Measurements from ENCODE around the gene KIF16B.
"Not testable (repeated sequence)": the region's sequence is repeated elsewhere in the genome, so short reads cannot be mapped to it uniquely, and the experiment has no call there.

The KIF16B gene

GRCh38 chr20:16608277-16608650 is 35.0 kb upstream of the KIF16B start:
- Histone ChIP-seq H3K36me3 (replicated peaks) (no peaks in the 10 kb centered on the region), H3K4me1 (no peaks in the 10 kb centered on the region), H3K27me3 (ENCODE audit: low read depth) (no peaks in the 10 kb centered on the region), H3K9me3 (no peaks in the 10 kb centered on the region), H3K4me3 (no peak overlapping the region)
- in situ Hi-C loops (cut with MboI; ENCODE audit: low sequenced_read_pairs), result no loop called here
- no peak for DNase-seq (ENCODE audit: low spot score in 2 of 2)

DNA sequence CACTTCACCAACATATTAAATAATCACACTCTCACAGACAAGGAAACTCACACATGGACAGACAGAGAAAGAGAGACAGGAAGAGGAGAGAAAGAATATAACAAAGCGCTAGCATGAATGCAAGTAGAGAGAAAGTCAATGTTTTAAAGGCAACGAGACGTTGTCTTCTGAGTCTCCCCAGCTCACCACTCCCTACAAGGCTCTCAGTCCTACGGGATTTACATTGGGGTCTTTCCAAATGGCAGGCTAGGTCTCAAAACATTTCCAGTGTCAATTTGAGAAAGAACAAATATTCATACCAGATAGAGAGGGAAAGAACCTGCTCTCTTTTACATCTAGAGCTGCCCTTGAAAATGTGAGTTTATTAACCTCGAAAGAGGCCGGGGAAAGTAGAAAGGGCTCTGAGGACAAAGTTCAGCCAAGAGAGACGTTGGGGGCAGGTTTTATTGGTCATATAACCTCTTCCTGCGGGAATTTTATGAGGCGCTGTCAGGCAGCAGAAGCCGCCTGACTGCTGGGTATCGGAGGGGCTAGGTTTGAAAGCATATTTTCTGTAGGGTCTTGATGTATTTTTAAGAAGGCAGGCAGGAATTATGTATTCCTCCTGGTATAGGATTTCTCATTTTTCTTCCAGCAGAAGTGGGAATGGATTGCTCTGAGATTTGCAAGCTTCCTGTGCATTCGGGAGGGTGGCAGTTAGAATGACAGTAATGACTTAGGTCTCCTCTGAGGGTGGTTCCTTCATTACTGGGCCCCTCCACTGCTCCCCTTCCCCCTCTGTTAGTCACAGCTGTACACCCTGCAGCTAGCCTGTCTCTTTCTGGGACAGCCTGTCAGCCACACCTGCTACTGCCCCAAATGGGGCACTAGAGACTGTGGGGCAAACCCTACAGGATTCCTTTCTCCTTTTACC is 34.4 kb upstream of the KIF16B start:
- Histone ChIP-seq H3K36me3 (replicated peaks) (no peaks in the 10 kb centered on the region), H3K4me1 (no peaks in the 10 kb centered on the region), H3K9me3 (no peaks in the 10 kb centered on the region), H3K27me3 (ENCODE audit: low read depth) (no peaks in the 10 kb centered on the region), H3K4me3 (no peak overlapping the region)
- in situ Hi-C loops (cut with MboI; ENCODE audit: low sequenced_read_pairs), result no loop called here
- DNase-seq (ENCODE audit: low spot score in 2 of 2), result no peak

DNA sequence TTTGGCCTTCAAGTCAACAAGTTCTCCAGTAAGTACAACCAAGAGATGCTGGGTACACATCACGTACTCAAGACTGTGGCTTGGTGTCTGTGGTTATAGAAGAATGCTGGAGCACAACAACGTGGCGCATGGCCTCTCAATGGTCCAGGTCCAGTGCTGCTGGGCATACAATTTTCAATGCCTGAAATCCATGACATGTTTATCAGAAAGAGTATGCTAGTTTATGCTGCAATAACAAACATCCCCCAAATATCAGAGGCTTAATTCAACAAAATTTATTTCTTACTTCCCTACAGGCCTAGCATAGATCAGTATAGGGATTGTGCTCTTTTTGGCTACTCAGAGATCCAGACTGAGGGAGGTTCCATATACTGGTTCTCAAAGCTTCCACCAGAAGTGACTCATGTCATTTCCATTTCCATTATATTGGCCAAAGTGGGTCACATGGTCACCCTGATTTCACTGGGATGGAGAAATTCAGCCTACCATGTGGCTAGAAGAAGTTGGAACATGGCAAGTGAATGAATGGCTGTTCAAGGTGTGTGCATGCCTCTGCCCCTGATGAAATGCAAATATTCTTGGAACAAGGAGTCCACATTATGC is 33.3 kb upstream of the KIF16B start:
- Histone ChIP-seq H3K4me1 (no peaks in the 10 kb centered on the region), H3K4me3 (no peak overlapping the region), H3K36me3 (replicated peaks) (no peaks in the 10 kb centered on the region), H3K9me3 (no peaks in the 10 kb centered on the region), H3K27me3 (ENCODE audit: low read depth) (no peaks in the 10 kb centered on the region; the same call in 1 of the 2 replicates)
- in situ Hi-C loops (cut with MboI; ENCODE audit: low sequenced_read_pairs), result no loop called here
- DNase-seq (ENCODE audit: low spot score in 2 of 2), result no peak

GRCh38 chr20:16601047-16601446 is 27.8 kb upstream of the KIF16B start:
- no peak for DNase-seq (ENCODE audit: low spot score in 2 of 2)
- Histone ChIP-seq H3K9me3 (no peaks in the 10 kb centered on the region), H3K36me3 (replicated peaks) (no peaks in the 10 kb centered on the region), H3K27me3 (ENCODE audit: low read depth) (no peaks in the 10 kb centered on the region; the same call in 1 of the 2 replicates), H3K4me3 (no peak overlapping the region), H3K4me1 (no peaks in the 10 kb centered on the region)
- in situ Hi-C loops (cut with MboI; ENCODE audit: low sequenced_read_pairs), result no loop called here

- no peak for DNase-seq (ENCODE audit: low spot score in 2 of 2)
- H3K4me3 ChIP-seq, result no peak overlapping the region
- no peaks in the 10 kb centered on the region for H3K4me1 ChIP-seq
- peaks cover 3% of the 10 kb centered on the region for H3K27me3 ChIP-seq (ENCODE audit: low read depth)
- in situ Hi-C loops (cut with MboI; ENCODE audit: low sequenced_read_pairs), result no loop called here
- H3K36me3 ChIP-seq (replicated peaks), result no peaks in the 10 kb centered on the region
- H3K9me3 ChIP-seq, result no peaks in the 10 kb centered on the region
Observed at GRCh38 chr20:16599257-16599656, 26.0 kb upstream of the KIF16B start.

- H3K36me3 ChIP-seq (replicated peaks), result no peaks in the 10 kb centered on the region
- H3K4me1 ChIP-seq, result no peaks in the 10 kb centered on the region
- peaks cover 6% of the 10 kb centered on the region for H3K27me3 ChIP-seq (ENCODE audit: low read depth)
- H3K4me3 ChIP-seq, result no peak overlapping the region
- in situ Hi-C loops (cut with MboI; ENCODE audit: low sequenced_read_pairs), result no loop called here
- H3K9me3 ChIP-seq, result no peaks in the 10 kb centered on the region
- DNase-seq (ENCODE audit: low spot score in 2 of 2), result no peak
Observed at GRCh38 chr20:16596991-16597390, 23.7 kb upstream of the KIF16B start.

GRCh38 chr20:16596404-16596803 is 23.2 kb upstream of the KIF16B start:
- DNase-seq (ENCODE audit: low spot score in 2 of 2); H3K9me3 ChIP-seq; H3K36me3 ChIP-seq (replicated peaks); H3K27me3 ChIP-seq (ENCODE audit: low read depth); in situ Hi-C loops (cut with MboI; ENCODE audit: low sequenced_read_pairs); H3K4me1 ChIP-seq; H3K4me3 ChIP-seq: not testable (repeated sequence)

- in situ Hi-C loops (cut with MboI; ENCODE audit: low sequenced_read_pairs), result no loop called here
- no peak overlapping the region for H3K4me3 ChIP-seq
- no peak for DNase-seq (ENCODE audit: low spot score in 2 of 2)
- no peaks in the 10 kb centered on the region for H3K4me1 ChIP-seq
- no peaks in the 10 kb centered on the region for H3K36me3 ChIP-seq (replicated peaks)
- H3K9me3 ChIP-seq, result no peaks in the 10 kb centered on the region
- H3K27me3 ChIP-seq (ENCODE audit: low read depth), result peaks cover 6% of the 10 kb centered on the region
Observed at GRCh38 chr20:16595376-16595775, 22.1 kb upstream of the KIF16B start.

- Histone ChIP-seq H3K9me3 (no peaks in the 10 kb centered on the region), H3K27me3 (ENCODE audit: low read depth) (peaks cover 6% of the 10 kb centered on the region), H3K4me3 (no peak overlapping the region), H3K4me1 (no peaks in the 10 kb centered on the region), H3K36me3 (replicated peaks) (no peaks in the 10 kb centered on the region)
- no peak for DNase-seq (ENCODE audit: low spot score in 2 of 2)
- in situ Hi-C loops (cut with MboI; ENCODE audit: low sequenced_read_pairs), result no loop called here
Observed at GRCh38 chr20:16590041-16590633, 16.9 kb upstream of the KIF16B start.

DNA sequence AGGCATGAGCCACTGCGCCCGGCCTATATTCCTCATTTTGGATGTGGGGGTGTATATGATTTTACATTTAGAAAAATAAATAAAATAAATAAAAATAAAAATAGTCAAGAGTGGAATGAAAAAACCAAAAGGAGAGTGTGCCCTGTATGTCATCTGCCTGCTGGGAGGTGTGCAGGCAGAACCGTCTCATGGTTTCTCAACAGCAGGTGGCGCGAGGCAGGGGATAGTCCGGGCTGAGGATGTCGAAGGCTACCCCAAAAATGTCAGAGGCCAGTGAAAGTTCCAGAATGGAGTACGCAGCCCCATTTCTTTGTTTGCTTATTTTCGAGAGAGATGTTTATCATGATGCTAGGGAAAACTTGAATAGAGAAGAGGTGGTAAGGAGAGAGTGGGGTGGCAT is 16.4 kb upstream of the KIF16B start:
- Histone ChIP-seq H3K4me1 (no peaks in the 10 kb centered on the region), H3K36me3 (replicated peaks) (no peaks in the 10 kb centered on the region), H3K4me3 (no peak overlapping the region), H3K27me3 (ENCODE audit: low read depth) (peaks cover 6% of the 10 kb centered on the region), H3K9me3 (no peaks in the 10 kb centered on the region)
- no peak for DNase-seq (ENCODE audit: low spot score in 2 of 2)
- in situ Hi-C loops (cut with MboI; ENCODE audit: low sequenced_read_pairs), result no loop called here

DNA sequence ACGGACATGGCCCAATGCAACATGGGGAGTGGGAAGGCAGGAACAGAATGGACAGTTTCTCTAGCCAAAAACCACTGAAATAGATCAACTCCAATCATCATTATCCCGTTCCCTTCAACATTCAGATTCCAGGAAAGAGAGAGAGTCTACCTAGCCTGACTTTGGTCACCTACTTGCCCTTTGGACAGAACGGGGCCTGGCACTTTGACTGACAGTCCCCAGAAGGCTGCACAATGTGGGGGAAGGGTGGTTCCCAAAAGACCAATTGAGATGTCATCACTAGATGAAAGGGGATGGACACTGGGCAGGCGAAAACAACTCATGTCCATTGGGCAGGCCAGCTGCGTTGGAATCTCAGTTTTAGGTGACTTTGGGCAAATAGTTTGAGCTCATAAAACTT is 15.0 kb upstream of the KIF16B start:
- no peak for DNase-seq (ENCODE audit: low spot score in 2 of 2)
- no peaks in the 10 kb centered on the region; the same call in 1 of the 2 replicates for H3K27me3 ChIP-seq (ENCODE audit: low read depth)
- no peak overlapping the region for H3K4me3 ChIP-seq
- in situ Hi-C loops (cut with MboI; ENCODE audit: low sequenced_read_pairs), result no loop called here
- no peaks in the 10 kb centered on the region for H3K9me3 ChIP-seq
- H3K36me3 ChIP-seq (replicated peaks), result no peaks in the 10 kb centered on the region
- no peaks in the 10 kb centered on the region for H3K4me1 ChIP-seq

DNA sequence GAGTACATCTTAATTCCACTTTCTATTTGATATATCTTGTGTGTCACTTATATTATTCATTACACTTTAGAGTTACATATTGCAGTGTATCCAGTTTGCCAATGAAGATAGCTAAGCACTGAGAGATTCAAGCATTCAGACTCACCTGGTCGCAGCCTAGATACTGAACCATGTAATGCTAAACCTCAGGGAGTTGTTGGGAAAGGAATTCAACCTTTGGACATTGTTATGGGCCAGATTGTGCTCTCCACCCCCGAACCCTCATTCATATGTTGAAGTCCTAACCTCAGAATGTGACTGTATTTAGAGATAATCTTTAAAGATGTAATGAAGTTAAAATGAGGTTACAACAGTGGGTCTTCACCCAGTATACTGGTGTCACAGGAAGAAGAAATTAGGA is 13.8 kb upstream of the KIF16B start:
- Histone ChIP-seq H3K4me1 (no peaks in the 10 kb centered on the region), H3K27me3 (ENCODE audit: low read depth) (no peaks in the 10 kb centered on the region; the same call in 1 of the 2 replicates), H3K9me3 (no peaks in the 10 kb centered on the region), H3K36me3 (replicated peaks) (no peaks in the 10 kb centered on the region), H3K4me3 (no peak overlapping the region)
- DNase-seq (ENCODE audit: low spot score in 2 of 2), result no peak
- in situ Hi-C loops (cut with MboI; ENCODE audit: low sequenced_read_pairs), result no loop called here

- Histone ChIP-seq H3K27me3 (ENCODE audit: low read depth) (no peaks in the 10 kb centered on the region), H3K9me3 (no peaks in the 10 kb centered on the region), H3K36me3 (replicated peaks) (no peaks in the 10 kb centered on the region), H3K4me3 (no peak overlapping the region), H3K4me1 (no peaks in the 10 kb centered on the region; the same call in 1 of the 2 replicates)
- no peak for DNase-seq (ENCODE audit: low spot score in 2 of 2)
- in situ Hi-C loops (cut with MboI; ENCODE audit: low sequenced_read_pairs), result no loop called here
Observed at GRCh38 chr20:16583474-16583873, 10.2 kb upstream of the KIF16B start.

DNA sequence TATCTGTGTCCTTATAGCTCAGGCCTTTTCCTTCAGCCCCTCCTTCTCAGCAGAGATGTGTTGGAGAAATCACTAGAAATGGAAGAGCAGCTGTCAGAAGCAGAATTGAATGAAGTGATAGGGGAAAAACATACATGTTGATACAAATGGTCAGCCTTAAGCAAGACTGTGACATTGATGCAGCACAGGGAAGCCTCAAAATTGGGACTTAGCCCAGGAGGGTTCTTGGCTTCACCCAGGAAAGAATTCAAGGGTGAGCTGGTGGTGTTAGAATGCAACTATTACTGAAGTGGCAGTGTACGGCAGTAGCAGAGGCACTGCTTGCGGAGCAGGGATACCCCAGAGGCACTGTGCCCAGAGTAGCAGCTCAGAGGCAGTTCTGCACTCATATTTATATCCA is 8.0 kb upstream of the KIF16B start:
- H3K36me3 ChIP-seq (replicated peaks), result no peaks in the 10 kb centered on the region
- in situ Hi-C loops (cut with MboI; ENCODE audit: low sequenced_read_pairs), result no loop called here
- H3K27me3 ChIP-seq (ENCODE audit: low read depth), result no peaks in the 10 kb centered on the region
- no peaks in the 10 kb centered on the region for H3K9me3 ChIP-seq
- no peak for DNase-seq (ENCODE audit: low spot score in 2 of 2)
- no peak overlapping the region for H3K4me3 ChIP-seq
- no peaks in the 10 kb centered on the region; the same call in 1 of the 2 replicates for H3K4me1 ChIP-seq

Measured in HAP-1 (cell line).